HL-60/S4 treated with retinoic acid at 250 ng/mL for 4 days and 3 days (cell line): ENCODE data around the gene TGM5.
"Not testable (repeated sequence)": the region's sequence is repeated elsewhere in the genome, so short reads cannot be mapped to it uniquely, and the experiment has no call there.

ENCODE experiments used
- in situ Hi-C: fragments of 300-500 bp; cut with MboI; formaldehyde crosslinking; loops from 2 replicates; pipeline ENCODE4 v1.7.0; 2022; ENCODE audit warnings: low sequenced_read_pairs

The TGM5 gene

GRCh38 chr15:43275740-43276562 lies 9.2 kb upstream of the TGM5 start:
- in situ Hi-C loops: no loop called here

- in situ Hi-C loops: no loop called here
These were observed 7.4 kb upstream of the TGM5 start for GRCh38 chr15:43274136-43274535.

- in situ Hi-C loops: no loop called here
These were observed 6.5 kb upstream of the TGM5 start for GRCh38 chr15:43273243-43273642.

GRCh38 chr15:43271908-43272307 lies 5.2 kb upstream of the TGM5 start:
- in situ Hi-C loops: not testable (repeated sequence)

- in situ Hi-C loops: no loop called here
These were observed 4.1 kb upstream of the TGM5 start for GRCh38 chr15:43270676-43271306.

GRCh38 chr15:43270113-43270665 lies 3.5 kb upstream of the TGM5 start:
- in situ Hi-C loops: no loop called here

GRCh38 chr15:43268111-43269105 lies 1.7 kb upstream of the TGM5 start:
- in situ Hi-C loops: loop anchor here (5.0 kb wide), 1 partner anchor 36 kb away; no protein-coding TSS in a partner anchor

- in situ Hi-C loops: loop anchor here (5.0 kb wide), 1 partner anchor 35 kb away; no protein-coding TSS in a partner anchor
These were observed 711 bp upstream of the TGM5 start for GRCh38 chr15:43267439-43267838.

- in situ Hi-C loops: loop anchor here (5.0 kb wide), 1 partner anchor 34 kb away; no protein-coding TSS in a partner anchor
These were observed 342 bp downstream of the TGM5 start for GRCh38 chr15:43266386-43266785.

- in situ Hi-C loops: no loop called here
These were observed 6.6 kb downstream of the TGM5 start for GRCh38 chr15:43260011-43260615.

GRCh38 chr15:43258781-43259180 lies 7.9 kb downstream of the TGM5 start:
- in situ Hi-C loops: no loop called here

- in situ Hi-C loops: no loop called here
These were observed 10.4 kb downstream of the TGM5 start for GRCh38 chr15:43256341-43256740.

- in situ Hi-C loops: no loop called here
These were observed 11.4 kb downstream of the TGM5 start for GRCh38 chr15:43255376-43255775.

GRCh38 chr15:43253431-43254403 lies 13.0 kb downstream of the TGM5 start:
- in situ Hi-C loops: no loop called here

GRCh38 chr15:43251871-43252250 lies 14.9 kb downstream of the TGM5 start:
- in situ Hi-C loops: no loop called here

- in situ Hi-C loops: no loop called here
These were observed 15.4 kb downstream of the TGM5 start for GRCh38 chr15:43251185-43251870.

GRCh38 chr15:43250785-43251184 lies 15.9 kb downstream of the TGM5 start:
- in situ Hi-C loops: no loop called here

- in situ Hi-C loops: no loop called here
These were observed 17.0 kb downstream of the TGM5 start for GRCh38 chr15:43249699-43250203.
